NCI-H345 treated with DMSO at 0.1 percent for 48 hours (cell line): Measurements from ENCODE around the gene PGR.
"Not testable (repeated sequence)": the region's sequence is repeated elsewhere in the genome, so short reads cannot be mapped to it uniquely, and the experiment has no call there.

Experiments
- DNase-seq: peaks from one replicate; lab custom pipeline; 2025; ENCODE audit not compliant: unreplicated experiment; lab: John Stamatoyannopoulos, UW

PGR gene

DNA sequence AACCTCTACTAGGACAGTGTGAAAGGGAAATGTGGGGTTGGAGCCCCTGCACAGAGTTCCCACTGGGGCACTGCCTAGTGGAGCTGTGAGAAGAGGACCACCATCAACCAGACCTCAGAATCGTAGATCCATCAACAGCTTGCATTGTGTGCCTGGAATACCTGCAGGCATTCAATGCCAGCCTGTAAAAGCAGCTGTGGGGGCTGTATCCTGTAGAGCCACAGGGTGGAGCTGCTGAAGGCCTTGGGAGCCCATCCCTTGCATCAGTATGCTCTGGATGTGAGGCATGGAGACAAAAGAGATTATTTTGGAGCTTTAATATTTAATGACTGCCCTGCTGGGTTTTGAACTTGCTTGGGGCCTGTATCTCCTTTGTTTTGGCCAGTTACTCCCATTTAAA is 46.3 kb downstream of the PGR start:
- no peak for DNase-seq

DNA sequence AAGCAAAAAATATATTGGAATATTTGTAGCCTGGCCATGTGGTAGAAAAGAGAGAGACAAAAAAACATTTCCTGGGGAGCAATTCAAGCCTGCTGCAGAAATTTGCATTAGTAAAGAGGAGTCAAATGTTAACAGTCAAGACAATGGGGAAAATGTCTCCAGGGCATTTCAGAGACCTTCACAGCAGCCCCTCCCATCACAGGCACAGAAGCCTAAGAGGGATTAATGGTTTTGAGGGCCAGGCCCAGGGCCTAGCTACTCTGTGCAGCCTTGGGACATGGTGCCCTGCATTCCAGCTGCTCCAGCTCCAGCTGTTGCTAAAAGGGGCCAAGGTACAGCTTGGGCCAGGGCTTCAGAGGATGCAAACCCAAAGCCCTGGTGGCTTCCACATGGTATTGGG is 46.8 kb downstream of the PGR start:
- DNase-seq, result no peak

DNA sequence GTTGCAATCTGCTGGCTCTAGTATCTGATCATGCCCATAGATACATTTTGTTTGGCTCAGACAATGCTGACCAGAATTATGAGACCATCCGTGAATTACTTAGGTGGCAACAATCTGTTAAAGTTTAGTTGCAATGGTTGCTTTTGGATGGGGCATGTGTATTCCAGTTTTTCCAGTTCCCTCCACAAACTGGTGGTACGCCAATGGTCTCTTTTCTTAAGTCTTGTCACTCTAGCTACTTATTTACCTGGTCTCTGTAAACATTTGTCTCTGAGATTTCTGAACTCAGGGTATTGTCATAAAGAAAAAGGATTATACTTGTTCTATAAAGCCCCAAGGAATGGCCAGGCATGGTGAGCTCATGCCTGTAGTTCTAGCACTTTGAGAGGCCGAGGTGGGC is 65.9 kb downstream of the PGR start:
- DNase-seq, result no peak

DNA sequence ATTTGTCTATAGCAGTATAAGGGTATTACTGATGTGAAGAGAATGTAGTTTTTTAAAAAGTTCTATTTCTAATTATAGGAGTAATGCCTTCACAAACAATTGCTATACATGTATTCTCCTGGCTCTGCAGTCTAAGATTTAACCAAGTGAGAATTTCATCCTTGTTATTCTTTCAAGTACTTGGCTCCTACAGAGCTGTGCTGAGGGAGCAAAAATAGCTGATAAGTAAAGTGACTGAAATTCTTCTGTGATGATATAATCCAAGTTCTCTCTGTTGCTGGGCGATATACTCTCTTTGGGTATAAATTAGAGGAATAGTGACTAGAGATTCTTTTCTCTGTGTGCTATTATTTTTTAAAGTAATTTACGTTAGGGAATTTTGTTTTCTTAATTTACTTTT is 68.0 kb downstream of the PGR start:
- no peak for DNase-seq

DNA sequence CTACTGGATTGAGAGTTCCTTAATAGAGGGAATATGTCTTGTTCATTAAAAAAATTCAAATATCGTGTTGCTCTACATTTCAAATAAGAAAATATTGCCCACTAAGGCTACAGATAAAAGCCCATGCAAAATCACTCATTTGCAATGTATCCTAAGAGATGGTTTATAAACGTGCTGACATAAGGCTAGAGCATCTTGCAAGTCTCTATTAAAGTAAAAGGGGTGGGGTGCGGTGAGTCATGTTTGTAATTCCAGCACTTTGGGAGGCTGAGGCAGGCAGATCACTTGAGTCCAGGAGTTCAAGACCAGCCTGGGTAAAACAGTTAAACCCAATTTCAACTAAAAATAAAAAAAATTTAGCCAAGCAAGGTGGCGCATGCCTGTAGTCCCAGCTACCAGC is 70.3 kb downstream of the PGR start:
- no peak for DNase-seq

DNA sequence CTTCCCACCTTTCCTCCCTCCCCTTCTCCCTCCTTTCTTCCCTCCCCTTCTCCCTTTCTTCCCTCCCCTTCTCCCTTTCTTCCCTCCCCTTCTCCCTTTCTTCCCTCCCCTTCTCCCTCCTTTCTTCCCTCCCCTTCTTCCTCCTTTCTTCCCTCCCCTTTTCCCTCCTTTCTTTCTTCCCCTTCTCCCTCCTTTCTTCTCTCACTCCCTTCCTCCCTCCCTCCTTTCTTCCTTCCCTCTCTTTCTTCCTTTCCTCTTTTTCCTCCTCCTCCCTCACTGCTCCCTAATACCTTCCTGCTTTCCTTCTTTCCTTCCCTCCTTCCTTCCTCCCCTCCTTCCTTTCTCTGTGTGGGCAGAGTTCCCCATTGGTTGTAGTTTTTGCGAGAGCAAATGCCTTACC is 76.1 kb downstream of the PGR start:
- DNase-seq, result no peak

DNA sequence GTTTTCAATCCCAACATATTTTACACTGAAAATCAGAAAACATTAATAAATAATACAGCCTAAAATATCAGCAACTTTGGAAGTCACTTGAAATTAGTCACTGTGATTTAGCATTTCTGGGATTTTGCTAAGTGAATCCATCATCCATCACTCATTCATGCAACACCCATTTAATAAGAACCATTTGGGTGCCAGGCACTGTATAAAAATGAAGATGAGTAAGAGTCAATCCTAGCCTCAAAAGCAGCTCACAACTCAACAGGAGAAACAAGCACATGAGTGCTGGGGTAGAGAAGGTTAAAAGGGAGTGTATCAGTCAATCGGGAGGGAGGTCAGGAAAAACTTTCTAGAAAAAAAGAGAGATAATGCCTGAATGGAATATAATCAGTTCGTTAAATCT is 77.9 kb downstream of the PGR start:
- no peak for DNase-seq

DNA sequence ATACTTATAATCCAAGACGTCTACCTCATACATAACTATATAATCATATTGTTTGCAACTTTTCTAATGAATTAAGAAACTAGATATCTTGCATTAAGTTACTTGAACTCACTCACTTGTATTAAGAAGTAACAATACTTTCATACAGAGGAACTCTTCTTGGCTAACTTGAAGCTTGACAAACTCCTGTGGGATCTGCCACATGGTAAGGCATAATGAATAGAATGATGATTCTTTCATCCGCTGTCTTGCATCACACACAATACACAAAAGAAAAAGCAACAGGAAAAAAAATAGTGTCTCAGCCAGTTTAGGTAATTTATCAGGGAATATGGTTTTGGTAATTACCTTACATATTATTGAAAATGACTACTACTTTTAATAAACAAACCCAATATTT is 79.8 kb downstream of the PGR start:
- DNase-seq, result no peak

DNA sequence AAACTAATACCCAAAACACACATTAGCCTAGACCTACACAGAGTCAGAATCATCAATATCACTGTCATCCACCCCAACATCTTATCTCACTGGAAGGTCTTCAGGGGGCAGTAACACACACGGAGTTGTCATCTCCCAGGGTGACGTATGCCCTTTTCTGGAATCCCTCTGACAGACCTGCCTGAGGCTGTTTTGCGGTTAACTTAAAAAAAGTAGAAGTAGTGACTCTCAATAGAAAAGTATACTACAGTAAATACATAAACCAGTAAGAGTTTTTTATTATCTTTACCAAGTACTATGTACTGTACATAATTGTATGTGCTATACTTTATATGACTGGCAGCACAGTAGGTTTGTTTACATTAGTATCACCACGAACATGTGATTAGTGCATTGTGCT is 80.5 kb downstream of the PGR start:
- no peak for DNase-seq

DNA sequence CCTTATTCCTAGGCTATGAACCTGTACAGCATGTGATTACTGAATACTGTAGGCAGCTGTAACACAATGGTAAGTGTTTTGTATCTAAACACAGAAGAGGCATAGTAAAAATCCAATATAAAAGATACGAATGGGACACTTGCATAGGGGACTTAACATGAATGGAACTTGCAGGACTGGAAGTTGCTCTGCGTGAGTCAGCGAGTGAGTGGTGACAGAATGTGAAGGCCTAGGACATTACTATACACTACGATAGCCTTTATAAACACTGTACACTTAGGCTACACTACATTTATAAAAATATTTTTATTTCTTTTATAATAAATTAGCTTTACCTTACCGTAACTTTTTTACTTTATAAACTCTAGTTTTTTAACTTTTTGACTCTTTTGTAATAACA is 81.1 kb downstream of the PGR start:
- DNase-seq, result no peak

DNA sequence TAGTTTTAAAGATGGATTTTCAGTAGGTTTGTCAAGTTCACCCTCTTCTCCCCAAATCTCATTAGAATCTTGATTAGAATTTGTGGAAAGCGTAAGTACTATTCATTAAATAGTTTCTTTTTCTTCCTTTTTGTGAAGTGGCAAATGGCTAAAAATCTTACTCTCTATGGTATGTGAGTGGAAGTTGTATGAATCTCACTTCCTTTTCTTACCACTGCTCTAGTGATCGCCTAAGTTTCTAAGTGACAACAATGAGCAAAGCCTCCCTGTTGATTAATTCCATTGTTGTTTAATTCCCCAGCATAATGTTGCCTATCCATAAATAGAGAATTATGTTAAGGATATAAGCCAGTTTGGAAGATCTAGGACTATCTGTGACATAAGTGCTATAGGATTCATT is 82.7 kb downstream of the PGR start:
- DNase-seq, result no peak

DNA sequence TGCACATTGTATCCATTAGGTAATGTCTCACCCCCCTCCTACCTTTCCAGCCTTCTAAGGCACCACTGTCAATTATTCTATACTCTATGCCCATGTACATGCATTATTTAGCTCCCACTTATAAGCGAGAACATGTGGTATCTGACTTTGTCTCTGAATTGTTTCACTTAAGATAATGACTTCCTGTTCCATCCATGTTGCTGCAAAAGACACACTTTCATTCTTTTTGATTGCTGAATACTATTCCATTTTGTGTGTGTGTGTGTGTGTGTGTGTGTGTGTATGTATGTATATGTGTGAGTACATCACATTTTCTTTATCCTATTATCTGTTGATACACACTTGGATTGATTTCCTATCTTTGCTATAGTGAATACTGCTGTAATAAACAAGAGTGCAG is 84.2 kb downstream of the PGR start:
- no peak for DNase-seq

DNA sequence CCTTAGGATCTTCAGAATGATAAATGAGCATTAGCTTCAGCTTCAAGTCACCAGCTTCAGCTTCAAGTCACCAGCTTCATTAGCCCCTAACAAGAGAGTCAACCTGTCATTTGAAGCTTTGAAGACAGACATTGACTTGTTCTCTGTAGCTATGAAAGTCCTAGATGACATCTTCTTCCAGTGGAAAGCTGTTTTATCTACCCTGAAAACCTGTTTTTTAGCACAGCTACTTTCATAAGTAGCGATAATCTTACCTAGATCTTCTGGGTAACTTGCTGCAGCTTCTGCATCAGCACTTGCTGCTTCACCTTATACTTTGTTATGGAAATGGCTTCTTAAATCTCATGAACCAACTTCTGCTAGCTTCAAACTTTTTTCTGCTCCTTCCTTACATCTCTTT is 85.7 kb downstream of the PGR start:
- DNase-seq, result no peak

DNA sequence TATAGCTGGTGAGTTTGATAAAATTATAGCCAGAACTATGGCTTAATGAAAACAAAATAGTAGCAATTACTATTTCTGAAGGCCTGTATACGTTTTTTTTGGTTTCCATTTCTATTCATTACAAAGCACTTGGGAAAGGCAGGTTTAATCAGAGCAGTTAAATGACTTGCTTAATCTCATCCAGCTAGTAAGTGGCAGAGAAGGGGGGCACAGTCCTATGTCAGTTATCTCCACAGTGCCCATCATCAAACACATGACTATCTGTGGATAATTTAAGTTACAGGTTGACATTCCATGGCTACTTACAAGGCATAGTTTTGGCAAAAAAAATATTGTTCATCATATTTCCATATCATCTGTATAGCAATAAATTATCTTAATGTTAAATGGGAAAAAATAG is 93.7 kb downstream of the PGR start:
- DNase-seq, result no peak

DNA sequence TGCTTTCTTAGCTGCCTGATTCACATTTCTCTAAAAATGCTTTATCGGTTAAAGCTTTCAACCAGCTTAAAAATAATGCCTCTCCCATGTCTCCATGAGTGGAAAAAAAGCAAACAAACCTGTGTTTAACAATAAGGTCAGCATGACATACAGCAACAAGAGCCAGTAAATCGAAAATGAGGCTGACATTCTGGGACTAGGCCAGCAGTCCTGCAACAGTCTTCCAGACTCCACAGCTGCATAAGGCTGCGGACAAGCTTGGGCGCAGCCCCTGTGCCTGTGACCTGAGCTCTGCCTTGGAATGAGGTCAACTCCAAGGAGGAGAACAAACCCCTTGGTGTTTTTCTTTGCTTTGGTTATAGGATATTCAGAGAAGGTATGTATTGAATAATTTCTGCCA is 95.5 kb downstream of the PGR start:
- DNase-seq, result no peak

DNA sequence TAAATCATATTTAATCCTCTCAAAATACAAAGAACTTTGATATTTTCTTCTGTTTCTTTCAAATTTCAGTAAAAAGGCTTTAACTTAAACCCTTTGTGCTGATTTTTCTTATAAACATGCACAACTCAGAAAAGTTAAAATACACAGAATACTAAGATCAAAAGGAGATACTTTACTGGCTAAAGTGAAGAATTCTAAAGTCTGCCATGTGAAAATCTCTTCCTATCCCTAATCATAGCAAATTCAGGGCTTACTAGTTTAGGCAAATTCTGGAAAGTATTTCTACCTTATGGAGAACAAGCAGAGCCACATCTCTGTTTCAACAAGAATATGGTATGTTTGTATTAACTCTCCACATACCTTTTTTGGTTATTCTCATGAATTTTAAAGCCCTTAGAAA is 96.6 kb downstream of the PGR start:
- no peak for DNase-seq

DNA sequence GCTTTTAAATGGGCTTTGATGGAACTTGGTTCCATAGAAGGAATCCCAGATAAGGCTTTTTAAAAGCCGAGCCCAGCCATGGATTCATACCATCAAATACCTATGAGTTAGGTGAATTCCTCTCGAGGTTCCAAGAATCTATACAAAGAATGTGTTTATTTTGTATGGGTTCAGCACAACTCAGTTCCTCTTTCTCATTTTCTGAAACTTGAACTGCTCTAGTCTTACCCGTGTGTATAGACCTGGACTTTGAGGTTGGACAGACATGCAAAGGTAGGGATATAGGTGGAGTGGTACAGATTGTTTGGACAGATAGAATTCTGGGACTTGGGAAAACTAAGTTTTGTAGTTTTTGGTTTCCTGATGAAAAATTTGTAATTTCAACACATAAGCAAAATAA is 97.9 kb downstream of the PGR start:
- DNase-seq, result no peak

DNA sequence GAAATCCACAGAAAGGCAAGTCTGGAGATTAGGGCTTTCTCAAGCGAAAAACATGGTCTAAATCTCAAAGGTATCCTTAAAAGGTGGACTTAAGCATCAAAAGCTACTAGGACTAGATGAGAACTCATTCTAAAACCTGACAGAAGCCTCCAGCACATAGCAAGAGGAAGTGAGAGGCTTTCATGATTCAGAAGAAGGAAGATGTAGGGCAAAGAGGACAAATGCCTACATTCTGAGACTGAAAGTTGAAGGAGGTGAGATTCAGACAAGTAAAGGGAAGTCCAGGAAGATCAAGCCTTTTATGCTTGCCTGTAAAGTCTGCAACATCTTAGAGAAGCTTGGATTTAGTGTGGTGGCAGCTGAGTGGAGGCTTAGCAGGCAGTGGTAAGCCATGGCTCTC is 98.9 kb downstream of the PGR start:
- no peak for DNase-seq

DNA sequence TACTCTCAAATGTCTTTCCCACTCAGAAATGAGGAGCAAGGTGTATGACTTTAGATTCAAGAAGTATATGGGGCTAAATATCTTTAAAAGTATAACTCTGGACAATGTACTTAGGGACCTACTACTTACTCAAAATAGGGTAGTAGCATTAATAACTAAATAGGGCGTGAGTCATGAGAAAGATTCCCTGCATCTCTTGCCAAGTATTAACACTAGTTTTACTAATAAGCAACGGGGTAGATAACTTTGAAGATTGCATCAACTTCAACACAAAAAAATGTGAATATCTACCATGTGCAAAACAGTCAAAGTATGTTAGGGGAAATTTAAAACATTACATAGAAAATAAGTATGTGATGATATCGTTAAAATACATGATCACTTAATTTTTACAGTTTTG is 99.6 kb downstream of the PGR start:
- no peak for DNase-seq

DNA sequence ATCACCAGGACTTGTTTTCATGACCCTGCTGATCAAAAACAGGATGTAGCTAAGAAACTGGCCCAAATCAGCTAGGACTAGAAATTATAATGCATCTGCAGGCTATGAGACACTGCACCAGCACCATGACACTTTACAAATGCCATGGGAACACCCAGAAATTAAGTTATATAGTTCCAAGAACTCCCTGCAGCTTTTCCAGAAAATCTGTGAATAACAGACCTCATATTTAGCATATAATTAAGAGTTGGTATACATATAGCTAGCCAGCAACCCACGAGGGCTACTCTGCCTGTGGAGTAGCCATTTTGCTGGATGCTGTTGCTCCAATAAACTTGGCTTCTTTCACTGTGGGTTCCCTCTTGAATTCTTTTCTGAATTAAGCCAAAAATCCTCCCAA is 101.0 kb downstream of the PGR start:
- DNase-seq, result no peak

DNA sequence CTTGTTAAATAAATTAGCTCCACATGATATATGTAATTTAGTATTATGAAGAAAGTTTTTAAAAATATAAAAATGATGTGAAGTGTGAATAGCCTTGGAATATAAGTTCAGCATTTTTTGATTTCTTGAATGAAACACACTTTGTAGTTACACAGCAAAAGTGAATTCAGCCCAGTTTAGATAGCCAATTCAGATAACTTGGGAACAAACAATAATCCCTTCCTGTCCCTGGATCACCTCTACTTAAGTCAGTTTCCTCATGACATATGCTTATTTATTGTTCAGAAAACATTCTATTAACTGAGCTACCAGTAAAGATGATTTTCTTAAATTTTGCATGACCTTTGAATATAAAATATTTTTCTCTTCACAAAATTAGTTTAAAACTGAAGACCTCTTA is 107.4 kb downstream of the PGR start:
- no peak for DNase-seq

DNA sequence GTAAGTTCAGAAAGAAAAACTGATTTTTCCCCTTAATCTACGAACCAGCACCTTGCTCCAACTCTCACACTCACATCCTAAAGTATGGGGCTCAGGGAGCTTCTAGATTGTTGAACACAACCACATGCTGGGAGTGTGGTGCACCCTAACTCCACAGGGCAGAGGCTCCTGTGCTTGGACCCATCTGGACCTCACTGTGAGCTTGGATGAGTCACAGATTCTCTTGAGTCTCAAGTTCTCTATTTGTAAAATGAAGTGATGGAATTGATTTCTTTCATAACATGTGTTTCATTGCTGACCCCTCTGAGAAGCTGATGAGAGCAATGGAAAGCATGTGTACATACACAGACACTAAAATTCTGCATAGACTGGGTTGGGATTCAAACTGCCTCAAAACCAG is 109.7 kb downstream of the PGR start:
- no peak for DNase-seq

DNA sequence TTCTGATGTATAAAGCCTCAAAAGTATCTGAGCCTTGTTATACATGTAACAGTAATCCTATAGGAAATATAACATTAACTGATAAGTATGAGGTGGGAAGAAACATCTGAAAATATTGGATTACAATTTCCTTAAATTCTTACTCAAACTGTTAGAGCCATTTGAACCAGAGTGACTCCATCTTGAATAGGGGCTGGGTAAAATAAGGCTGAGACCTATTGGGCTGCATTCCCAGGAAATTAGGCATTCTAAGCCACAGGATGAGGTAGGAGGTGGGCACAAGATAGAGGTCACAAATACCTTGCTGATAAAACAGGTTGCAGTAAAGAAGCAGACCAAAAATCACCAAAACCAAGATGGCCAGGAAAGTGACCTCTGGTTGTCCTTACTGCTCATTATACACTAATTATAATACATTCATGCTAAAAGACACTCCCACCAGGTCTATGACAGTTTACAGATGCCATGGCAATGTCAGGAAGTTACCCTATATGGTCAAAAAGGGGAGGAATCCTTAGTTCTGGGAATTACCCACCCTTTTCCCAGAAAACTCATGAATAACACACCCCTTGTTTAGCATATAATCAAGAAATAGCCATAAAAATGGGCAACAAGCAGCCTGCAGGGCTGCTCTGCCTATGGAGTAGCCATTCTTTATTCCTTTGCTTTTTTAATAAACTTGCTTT is 114.9 kb downstream of the PGR start:
- no peak for DNase-seq

DNA sequence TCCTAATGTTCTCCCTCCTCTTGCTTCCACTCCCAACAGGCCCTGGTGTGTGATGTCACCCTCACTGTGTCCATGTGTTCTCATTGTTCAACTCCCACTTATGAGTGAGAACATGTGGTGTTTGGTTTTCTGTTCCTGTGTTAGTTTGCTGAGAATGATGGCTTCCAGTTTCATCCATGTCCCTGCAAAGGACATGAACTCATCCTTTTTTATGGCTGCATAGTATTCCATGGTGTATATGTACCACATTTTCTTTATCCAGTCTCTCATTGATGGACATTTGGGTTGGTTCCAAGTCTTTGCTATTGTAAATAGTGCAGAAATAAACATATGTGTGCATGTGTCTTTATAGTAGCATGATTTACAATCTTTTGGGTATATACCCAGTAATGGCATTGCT is 115.9 kb downstream of the PGR start:
- DNase-seq, result not testable (repeated sequence)
